AG09319 (cell line): ENCODE results near the gene SENP2.
"Not testable (repeated sequence)": the region's sequence is repeated elsewhere in the genome, so short reads cannot be mapped to it uniquely, and the experiment has no call there.

Source experiments
- DNase-seq: peaks from one replicate; pipeline ENCODE4 v3.0.0-alpha.2; 2010; ENCODE audit warnings: low read depth; ENCODE audit errors: extremely low read depth
- TF ChIP-seq, protein P1 (sequence below): IDR thresholded peaks from 2 replicates; pipeline ENCODE4 v1.5.1; 2011; ENCODE audit warnings: low read depth, mild to moderate bottlenecking, inconsistent platforms, low read length, moderate library complexity

Gene SENP2

GRCh38 chr3:185555101-185555501, 31.0 kb upstream of the SENP2 start:
- DNase-seq = no peak
- TF ChIP-seq, protein P1, sequence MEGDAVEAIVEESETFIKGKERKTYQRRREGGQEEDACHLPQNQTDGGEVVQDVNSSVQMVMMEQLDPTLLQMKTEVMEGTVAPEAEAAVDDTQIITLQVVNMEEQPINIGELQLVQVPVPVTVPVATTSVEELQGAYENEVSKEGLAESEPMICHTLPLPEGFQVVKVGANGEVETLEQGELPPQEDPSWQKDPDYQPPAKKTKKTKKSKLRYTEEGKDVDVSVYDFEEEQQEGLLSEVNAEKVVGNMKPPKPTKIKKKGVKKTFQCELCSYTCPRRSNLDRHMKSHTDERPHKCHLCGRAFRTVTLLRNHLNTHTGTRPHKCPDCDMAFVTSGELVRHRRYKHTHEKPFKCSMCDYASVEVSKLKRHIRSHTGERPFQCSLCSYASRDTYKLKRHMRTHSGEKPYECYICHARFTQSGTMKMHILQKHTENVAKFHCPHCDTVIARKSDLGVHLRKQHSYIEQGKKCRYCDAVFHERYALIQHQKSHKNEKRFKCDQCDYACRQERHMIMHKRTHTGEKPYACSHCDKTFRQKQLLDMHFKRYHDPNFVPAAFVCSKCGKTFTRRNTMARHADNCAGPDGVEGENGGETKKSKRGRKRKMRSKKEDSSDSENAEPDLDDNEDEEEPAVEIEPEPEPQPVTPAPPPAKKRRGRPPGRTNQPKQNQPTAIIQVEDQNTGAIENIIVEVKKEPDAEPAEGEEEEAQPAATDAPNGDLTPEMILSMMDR = no peak

- TF ChIP-seq, protein P1 = no peak
- DNase-seq = no peak
These were observed 30.2 kb upstream of the SENP2 start for GRCh38 chr3:185555860-185556347.

- not testable (repeated sequence) for DNase-seq
These were observed 29.5 kb upstream of the SENP2 start for GRCh38 chr3:185556640-185557039.

DNA sequence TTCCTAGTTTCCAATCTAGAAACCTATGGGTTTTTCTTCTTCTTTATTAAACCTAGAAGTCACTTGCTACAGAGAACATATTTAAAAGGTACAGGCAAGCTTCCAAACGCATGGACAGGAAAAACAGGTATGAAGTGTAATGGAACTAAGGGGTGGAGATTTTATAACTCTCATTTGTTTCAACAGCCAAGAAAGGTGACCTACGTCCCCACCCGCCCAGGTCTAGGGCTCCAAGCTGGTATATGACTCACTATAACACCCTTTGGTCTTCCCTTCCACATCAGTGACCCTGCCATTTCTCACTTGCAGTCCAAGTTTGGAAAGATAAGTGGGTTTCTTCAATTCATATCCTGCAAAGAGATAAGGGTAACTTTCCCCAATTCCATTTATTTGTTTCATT, 27.7 kb upstream of the SENP2 start:
- DNase-seq = no peak
- TF ChIP-seq, protein P1 = no peak

DNA sequence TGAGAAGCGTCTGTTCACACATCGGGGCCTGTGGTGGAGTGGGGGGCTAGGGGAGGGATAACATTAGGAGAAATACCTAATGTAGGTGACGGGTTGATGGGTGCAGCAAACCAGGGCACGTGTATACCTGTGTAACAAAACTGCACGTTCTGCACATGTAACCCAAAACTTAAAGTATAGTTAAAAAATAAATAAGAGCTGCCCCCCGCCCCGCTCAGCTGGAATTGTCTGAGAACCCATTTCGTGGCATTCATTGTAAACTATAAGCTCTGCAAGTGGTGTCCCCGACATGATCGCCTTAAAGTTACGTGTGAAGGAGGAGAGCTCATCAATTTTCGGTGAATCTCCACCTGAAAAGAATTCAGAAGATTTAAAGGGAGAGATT, 26.4 kb upstream of the SENP2 start:
- no peak for DNase-seq
- TF ChIP-seq, protein P1 = no peak

DNA sequence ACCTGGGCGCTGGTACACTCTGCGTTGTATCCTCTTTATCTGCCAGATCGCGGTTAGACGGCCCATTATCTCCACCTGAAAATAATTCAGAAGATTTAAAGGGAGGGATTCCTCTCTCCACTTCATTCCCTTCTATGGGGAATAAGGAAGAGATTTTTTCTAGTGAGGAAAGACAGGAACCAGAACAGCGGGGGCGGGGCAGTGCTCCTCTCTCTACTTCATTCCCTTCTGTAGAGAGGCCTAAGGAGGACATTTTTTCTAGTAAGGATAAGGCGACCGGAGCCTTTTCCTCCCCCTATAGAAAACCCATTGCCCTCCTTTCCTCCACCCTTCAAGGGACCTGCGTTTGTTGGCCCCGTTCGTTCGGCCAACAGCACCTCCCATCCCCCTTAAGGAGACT, 25.4 kb upstream of the SENP2 start:
- no peak for DNase-seq
- TF ChIP-seq, protein P1 = no peak

DNA sequence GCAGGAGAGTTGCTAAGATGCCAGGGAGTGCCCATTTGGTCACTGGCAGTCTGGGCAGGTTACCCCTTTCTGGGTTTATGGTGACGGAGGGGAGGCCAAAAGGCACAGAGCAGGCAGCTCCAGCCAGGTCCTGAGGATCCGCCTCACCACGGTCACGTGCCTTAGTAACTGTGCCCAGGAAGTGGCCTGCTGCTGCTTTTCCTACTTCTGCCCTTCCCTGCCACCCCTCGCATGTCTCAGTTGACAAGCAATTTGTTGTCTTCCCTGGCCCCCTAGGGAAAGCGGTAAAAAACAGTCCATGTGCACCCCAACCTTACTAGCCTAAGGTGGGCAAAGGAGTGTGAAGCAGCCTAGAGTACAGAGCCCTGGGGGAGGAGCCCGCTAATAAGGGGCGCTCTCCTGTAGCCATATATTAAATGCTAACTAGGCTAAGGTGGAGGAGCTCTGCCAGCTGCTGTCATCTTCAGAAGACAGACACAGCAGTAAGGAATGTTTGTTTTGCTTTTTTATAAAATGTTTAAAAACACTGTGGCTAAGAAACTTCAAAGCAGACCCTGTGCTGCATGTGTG, 24.6 kb upstream of the SENP2 start:
- DNase-seq = no peak
- TF ChIP-seq, protein P1 = no peak

DNA sequence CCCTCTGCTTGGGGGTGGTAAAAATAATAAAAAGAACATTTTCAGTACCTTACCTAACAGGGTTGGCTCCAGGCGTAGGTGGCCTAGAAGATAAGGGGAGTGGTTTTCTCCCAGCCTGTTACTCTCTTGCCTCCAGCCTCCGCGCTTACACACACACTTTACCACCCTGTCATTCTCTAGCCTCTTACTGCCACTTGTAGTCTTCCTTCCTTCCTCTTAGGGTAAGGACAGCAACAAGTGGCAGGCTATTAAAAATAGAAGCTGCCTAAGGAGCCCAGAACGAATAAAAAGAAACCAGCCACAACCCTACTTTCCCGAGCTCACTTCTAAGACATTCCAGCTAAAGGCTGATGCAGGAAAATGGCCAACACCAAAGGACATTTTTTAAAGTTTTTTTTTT, 24.1 kb upstream of the SENP2 start:
- no peak for DNase-seq
- TF ChIP-seq, protein P1 = no peak
